Lower leg skin (tissue), 4 donors: Measurements from ENCODE around the gene STAMBPL1. TPM values are rescaled to one million over a fixed set of nuclear protein-coding genes. Genes with fewer than 3 reads are reported as not detected.
A peak's percentile ranks its signal among the peaks of the same experiment; 100 is the strongest.
"Not testable (repeated sequence)": the region's sequence is repeated elsewhere in the genome, so short reads cannot be mapped to it uniquely, and the experiment has no call there.

ENCODE experiments used
- DNase-seq, 2 donors: peaks; one replicate each; pipeline ENCODE4 v3.0.0-alpha.2; 2019; ENCODE audit warnings: low spot score in 2 of 2
- H3K4me3 ChIP-seq: fragments of 200-600 bp; sonication (generic); 2 replicates; pipeline ENCODE4 v1.5.1; 2017; ENCODE audit warnings: mild to moderate bottlenecking, low read depth; ENCODE audit not compliant: poor library complexity, severe bottlenecking
- POLR2A ChIP-seq, 2 donors: fragments of 450-650 bp; IDR thresholded peaks; one replicate each; pipeline ENCODE4 v1.6.1; 2016 to 2017; ENCODE audit warnings: antibody characterized with exemption in 2 of 2, mild to moderate bottlenecking in 1 of 2, moderate library complexity in 1 of 2
- WGBS, 2 donors: methylation state at CpG; one replicate each; pipeline ENCODE4 v1.1.5; 2018; 5-methylcytosine and 5-hydroxymethylcytosine counted together
- intact Hi-C: fragments of 100-400 bp; cut with DNase I; formaldehyde crosslinking; loops from one replicate; pipeline ENCODE4 v1.15.0; 2023; ENCODE audit warnings: low total_unique reads
- total RNA-seq, 4 donors: library from RNA; depleted of rRNA; stranded (reverse); fragments of >200 nt; gene quantifications; one replicate each; pipeline ENCODE4 v1.1.0, GENCODE V29; 2016
- TF ChIP-seq, protein P1 (sequence below), 3 donors: fragments of 450-650 bp; IDR thresholded peaks; one replicate each; pipeline ENCODE4 v1.5.1; 2016; ENCODE audit warnings: antibody characterized with exemption in 3 of 3, mild to moderate bottlenecking in 3 of 3, moderate library complexity in 2 of 3

The STAMBPL1 gene
- total RNA-seq, 4 donors from 2014 or later: 6.9 to 16.2 (median 10.9) TPM

DNA sequence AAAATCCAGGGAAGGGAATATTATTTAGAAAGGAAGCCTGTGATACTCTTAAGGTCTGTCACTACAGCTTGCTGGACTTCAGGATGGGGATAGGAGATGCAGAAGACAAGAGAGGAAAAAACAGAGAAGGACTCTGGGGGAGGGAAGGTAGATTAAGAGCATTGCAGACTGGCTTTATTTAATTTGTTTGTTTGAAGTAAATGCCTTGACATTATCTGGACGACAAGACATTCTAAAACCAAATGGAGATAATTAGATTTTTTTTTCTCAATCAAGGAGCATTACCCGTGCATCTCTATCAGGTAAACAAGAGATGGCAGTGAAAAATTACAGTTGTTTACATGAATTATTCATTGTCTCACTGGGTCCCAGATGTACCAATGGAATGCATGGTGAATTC is 48.2 kb downstream of the STAMBPL1 start:
- TF ChIP-seq, protein P1, sequence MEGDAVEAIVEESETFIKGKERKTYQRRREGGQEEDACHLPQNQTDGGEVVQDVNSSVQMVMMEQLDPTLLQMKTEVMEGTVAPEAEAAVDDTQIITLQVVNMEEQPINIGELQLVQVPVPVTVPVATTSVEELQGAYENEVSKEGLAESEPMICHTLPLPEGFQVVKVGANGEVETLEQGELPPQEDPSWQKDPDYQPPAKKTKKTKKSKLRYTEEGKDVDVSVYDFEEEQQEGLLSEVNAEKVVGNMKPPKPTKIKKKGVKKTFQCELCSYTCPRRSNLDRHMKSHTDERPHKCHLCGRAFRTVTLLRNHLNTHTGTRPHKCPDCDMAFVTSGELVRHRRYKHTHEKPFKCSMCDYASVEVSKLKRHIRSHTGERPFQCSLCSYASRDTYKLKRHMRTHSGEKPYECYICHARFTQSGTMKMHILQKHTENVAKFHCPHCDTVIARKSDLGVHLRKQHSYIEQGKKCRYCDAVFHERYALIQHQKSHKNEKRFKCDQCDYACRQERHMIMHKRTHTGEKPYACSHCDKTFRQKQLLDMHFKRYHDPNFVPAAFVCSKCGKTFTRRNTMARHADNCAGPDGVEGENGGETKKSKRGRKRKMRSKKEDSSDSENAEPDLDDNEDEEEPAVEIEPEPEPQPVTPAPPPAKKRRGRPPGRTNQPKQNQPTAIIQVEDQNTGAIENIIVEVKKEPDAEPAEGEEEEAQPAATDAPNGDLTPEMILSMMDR (IDR thresholded peaks at IDR 0.05): no peak
- no peak for TF ChIP-seq POLR2A (IDR thresholded peaks at IDR 0.05)
- intact Hi-C loops: no loop called here
- DNase-seq: no peak
- 80 to 85% methylated on average over 2 of the region's 2 CpGs for WGBS, 2 donors
- no peak overlapping the region for H3K4me3 ChIP-seq

DNA sequence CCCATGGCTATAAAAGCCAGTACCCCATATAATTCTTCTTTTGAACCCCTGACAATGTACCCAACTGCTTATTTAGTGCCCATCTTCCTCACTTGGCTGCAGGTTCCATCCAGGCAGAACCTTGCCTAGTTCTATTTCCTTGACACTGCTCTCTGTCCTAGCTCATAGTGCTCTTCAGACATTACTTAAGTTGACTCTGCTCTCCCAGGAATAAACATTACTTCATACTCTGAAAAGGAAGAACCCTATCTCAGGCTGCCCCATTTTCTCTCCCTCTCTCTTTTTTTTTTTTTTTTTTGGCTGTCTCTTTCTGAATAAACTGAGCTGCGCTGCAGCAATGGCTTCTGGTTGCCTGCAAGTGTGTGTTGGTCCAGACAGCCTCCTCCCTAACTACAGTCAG is 51.5 kb downstream of the STAMBPL1 start:
- H3K4me3 ChIP-seq: no peak overlapping the region
- intact Hi-C loops: loop anchor here (5.0 kb wide), 1 partner anchor 94 kb away; no protein-coding TSS in a partner anchor
- DNase-seq: no peak
- TF ChIP-seq POLR2A (IDR thresholded peaks at IDR 0.05): no peak
- TF ChIP-seq, protein P1 (IDR thresholded peaks at IDR 0.05): no peak
- whole genome bisulfite sequencing, 2 donors: 71 to 72% methylated on average over 1 of the region's 1 CpG

DNA sequence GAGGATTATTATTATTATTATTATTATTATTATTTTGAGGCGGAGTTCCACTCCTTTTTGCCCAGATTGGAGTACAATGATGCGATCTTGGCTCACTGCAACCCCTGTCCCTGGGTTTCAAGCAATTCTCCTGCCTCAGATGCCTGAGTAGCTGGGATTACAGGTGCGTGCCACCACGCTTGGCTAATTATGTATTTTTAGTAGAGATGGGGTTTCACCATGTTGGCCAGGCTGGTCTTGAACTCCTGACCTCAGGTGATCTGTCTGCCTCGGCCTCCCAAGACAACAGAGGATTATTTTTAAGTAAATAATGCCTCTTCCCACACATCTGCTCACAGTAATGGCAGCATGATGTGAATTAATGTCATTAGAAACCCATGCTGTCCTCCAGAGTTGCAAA is 52.0 kb downstream of the STAMBPL1 start:
- 87 to 91% methylated on average over 5 of the region's 5 CpGs for WGBS, 2 donors
- intact Hi-C loops: loop anchor here (5.0 kb wide), 1 partner anchor 95 kb away; no protein-coding TSS in a partner anchor
- not testable (repeated sequence) for H3K4me3 ChIP-seq, DNase-seq

DNA sequence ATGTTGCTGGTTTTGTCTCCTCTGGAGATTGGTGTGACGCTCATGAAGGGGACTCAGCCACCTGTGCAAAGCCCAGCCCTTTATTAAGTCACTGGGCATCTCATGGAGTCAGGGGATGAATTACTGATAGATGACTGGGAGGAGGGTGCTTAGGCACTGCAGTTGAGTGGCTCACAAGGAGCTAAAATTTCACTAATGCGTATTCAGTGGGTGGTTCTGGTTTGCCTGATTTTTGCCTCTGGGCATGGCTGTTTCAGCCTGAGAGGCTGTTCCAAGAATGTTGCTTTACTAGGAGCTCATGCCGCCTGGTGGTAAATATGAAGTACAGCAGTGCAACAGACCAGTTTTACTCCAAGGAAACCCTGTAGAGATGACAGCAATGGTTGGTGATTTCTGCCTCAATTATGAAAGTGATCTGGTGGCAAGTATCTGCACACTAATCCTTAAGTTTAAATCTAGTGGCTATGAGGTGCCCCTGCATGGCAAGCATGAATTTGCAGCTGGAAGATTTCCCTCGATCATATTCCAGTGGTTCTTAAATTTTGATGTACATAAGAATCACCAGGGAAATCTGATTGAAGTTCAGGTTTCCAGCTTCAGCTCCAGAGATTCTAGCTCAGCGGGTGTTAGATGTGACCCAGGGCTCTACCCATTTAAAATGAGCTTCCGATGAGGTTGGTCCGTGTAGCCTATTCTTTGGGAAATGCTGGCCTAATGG is 52.7 kb downstream of the STAMBPL1 start:
- no peak for TF ChIP-seq POLR2A (IDR thresholded peaks at IDR 0.05)
- TF ChIP-seq, protein P1 (IDR thresholded peaks at IDR 0.05): peak in 1 of 3 donors; percentile 93
- H3K4me3 ChIP-seq: no peak overlapping the region
- DNase-seq: peak; percentile 68 to 88
- WGBS, 2 donors: 37 to 48% methylated on average over 7 of the region's 7 CpGs
- intact Hi-C loops: loop anchor here (5.0 kb wide), 1 partner anchor 95 kb away; no protein-coding TSS in a partner anchor

DNA sequence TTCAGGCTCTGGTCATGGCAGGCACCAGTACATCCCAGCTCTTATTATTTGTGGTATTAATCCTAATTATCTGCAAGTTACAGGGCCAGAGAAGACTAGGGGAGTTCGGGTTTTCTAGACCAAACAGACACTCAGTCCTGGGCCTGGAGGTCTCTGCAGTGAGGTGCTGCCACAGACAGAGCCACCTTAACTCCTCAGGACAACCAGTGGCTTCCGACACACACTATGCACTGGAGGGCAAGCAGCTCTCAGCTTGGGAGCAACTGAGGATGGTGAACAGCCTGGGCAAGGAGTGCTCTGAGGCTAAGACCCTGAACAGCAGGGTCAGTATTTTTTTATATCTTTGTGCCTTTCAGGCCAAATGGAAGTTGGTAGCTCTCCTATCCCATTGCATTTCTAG is 53.5 kb downstream of the STAMBPL1 start:
- no peak overlapping the region for H3K4me3 ChIP-seq
- WGBS, 2 donors: 93 to 94% methylated on average over 2 of the region's 2 CpGs
- TF ChIP-seq, protein P1 (IDR thresholded peaks at IDR 0.05): no peak
- intact Hi-C loops: loop anchor here (5.0 kb wide), 1 partner anchor 96 kb away; no protein-coding TSS in a partner anchor
- DNase-seq: no peak

DNA sequence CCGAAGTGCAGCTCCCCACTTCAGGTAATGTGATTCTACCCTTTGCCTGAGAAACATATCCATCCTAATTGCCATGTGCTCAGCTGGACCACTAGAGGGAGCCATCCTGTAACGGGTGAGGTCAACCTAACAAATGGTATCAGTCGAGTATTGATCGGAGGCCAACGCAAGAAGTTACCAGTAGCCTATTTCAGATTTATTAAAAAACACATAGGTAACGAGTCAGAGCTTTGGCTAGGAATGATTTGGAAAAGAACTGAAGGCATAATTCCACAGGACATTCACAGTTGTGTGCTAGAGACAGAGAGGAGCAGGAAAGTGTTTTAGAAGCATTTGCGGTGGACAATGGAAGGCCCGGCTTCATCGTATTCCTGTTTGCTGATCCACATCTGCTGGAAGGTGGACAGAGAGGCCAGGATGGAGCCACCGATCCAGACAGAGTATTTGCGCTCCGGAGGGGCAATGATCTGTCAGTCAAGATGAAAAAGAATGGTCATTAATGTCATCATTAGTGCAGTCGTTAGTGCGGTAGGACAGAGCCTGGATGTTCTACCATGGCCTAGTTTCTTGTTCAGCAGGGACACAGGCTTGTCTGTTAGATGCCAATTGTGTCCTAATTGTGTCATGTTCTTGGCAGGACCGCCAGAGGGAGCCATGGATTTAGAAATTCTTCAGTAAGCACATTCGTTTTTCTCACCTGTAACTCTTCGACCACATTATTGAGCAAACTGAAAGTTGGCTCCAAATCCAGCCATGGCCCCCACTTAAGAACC is 55.0 kb downstream of the STAMBPL1 start:
- peak; percentile 84 to 96 for DNase-seq
- intact Hi-C loops: loop anchor here (5.0 kb wide), 3 partner anchors 52 to 282 kb away; no protein-coding TSS in a partner anchor
- H3K4me3 ChIP-seq: no peak overlapping the region
- 27 to 35% methylated on average over 17 of the region's 17 CpGs for WGBS, 2 donors
- TF ChIP-seq POLR2A (IDR thresholded peaks at IDR 0.05): no peak
- TF ChIP-seq, protein P1 (IDR thresholded peaks at IDR 0.05): peak in 1 of 3 donors; percentile 59
